IMR-90 (cell line): Measurements from ENCODE around the gene DHRS13. TPM values are rescaled to one million over a fixed set of nuclear protein-coding genes. Genes with fewer than 3 reads are reported as not detected.
A peak's percentile ranks its signal among the peaks of the same experiment; 100 is the strongest.

Experiments
- ATAC-seq: fragments of 200-7000 bp; cut with Tn5 transposase; 2 replicates; pipeline ENCODE4 v1.9.1; 2020; ENCODE audit warnings: low read depth, mild to moderate bottlenecking, moderate library complexity
- BruUV-seq: library from RNA; stranded (reverse); fragments of 400-500 nt; replicated peaks from 2 replicates; lab custom pipeline; 2021; lab: Mats Ljungman, UMichigan
- CTCF ChIA-PET: fragments of 300-600 bp; formaldehyde crosslinking; extraction: SDS; loops from one replicate; lab custom pipeline; 2021; ENCODE audit warnings: antibody characterized with exemption; lab: Yijun Ruan, JAX
- POLR2A ChIA-PET: fragments of 300-600 bp; sonication (Branson Sonifier 250); formaldehyde crosslinking; loops from one replicate; lab custom pipeline; 2022; ENCODE audit warnings: antibody characterized with exemption; ENCODE audit not compliant: unreplicated experiment; lab: Charles Lee
- DNase-seq: peaks from one replicate; pipeline ENCODE4 v3.0.0; 2013
- H2AFZ ChIP-seq: replicated peaks from 2 replicates; pipeline ENCODE3; 2013; ENCODE audit warnings: low read length, mild to moderate bottlenecking; ENCODE audit not compliant: poor library complexity
- H2AK5ac ChIP-seq: 2 replicates; pipeline ENCODE4 v1.6.1; 2013; ENCODE audit warnings: low read depth, low read length, inconsistent platforms
- H2AK9ac ChIP-seq: replicated peaks from 2 replicates; pipeline ENCODE3; 2013; ENCODE audit warnings: mild to moderate bottlenecking, low read depth, low read length, moderate library complexity; ENCODE audit not compliant: poor library complexity
- H2BK120ac ChIP-seq: 2 replicates; pipeline ENCODE4 v1.6.1; 2013; ENCODE audit warnings: low read depth, low read length, inconsistent platforms
- H2BK15ac ChIP-seq: 3 replicates; pipeline ENCODE4 v1.6.1; 2013; ENCODE audit warnings: low read depth, low read length, inconsistent platforms
- H2BK20ac ChIP-seq: 2 replicates; pipeline ENCODE4 v1.6.1; 2013; ENCODE audit warnings: low read depth, mild to moderate bottlenecking, inconsistent platforms, low read length, moderate library complexity
- H2BK5ac ChIP-seq: 2 replicates; pipeline ENCODE4 v1.6.1; 2013; ENCODE audit warnings: mild to moderate bottlenecking, low read depth, low read length, inconsistent platforms; ENCODE audit not compliant: poor library complexity, severe bottlenecking
- H3K14ac ChIP-seq: replicated peaks from 2 replicates; pipeline ENCODE4 v1.6.1; 2013; ENCODE audit warnings: low read depth, low read length, inconsistent platforms
- H3K18ac ChIP-seq: 2 replicates; pipeline ENCODE4 v1.6.1; 2013; ENCODE audit warnings: low read depth, low read length, control low read depth
- H3K23ac ChIP-seq: 2 replicates; pipeline ENCODE4 v1.6.1; 2013; ENCODE audit warnings: low read depth, low read length, inconsistent platforms
- H3K27ac ChIP-seq: 2 replicates; pipeline ENCODE4 v1.5.1; 2013; ENCODE audit warnings: mild to moderate bottlenecking, control low read depth, low read length; ENCODE audit not compliant: insufficient read depth
- H3K27me3 ChIP-seq: 2 replicates; pipeline ENCODE4 v1.6.1; 2013; ENCODE audit warnings: low read length; ENCODE audit not compliant: control insufficient read depth, insufficient read depth
- H3K36me3 ChIP-seq: 2 replicates; pipeline ENCODE4 v1.6.1; 2013; ENCODE audit warnings: low read length, mixed read lengths; ENCODE audit not compliant: control insufficient read depth, insufficient read depth
- H3K4ac ChIP-seq: 2 replicates; pipeline ENCODE4 v1.6.1; 2013; ENCODE audit warnings: low read depth, low read length, inconsistent platforms
- H3K4me1 ChIP-seq: 2 replicates; pipeline ENCODE4 v1.6.1; 2013; ENCODE audit warnings: low read length, mixed read lengths; ENCODE audit not compliant: control insufficient read depth, insufficient read depth
- H3K4me2 ChIP-seq: 2 replicates; pipeline ENCODE4 v1.6.1; 2013; ENCODE audit warnings: low read depth, mild to moderate bottlenecking, control low read depth, low read length, moderate library complexity
- H3K4me3 ChIP-seq: 2 replicates; pipeline ENCODE4 v1.5.1; 2013; ENCODE audit warnings: low read depth, mild to moderate bottlenecking, control low read depth, low read length, moderate library complexity; ENCODE audit not compliant: insufficient read depth
- H3K56ac ChIP-seq: 2 replicates; pipeline ENCODE4 v1.6.1; 2013; ENCODE audit warnings: low read length, inconsistent platforms; ENCODE audit not compliant: insufficient read depth; ENCODE audit errors: extremely low read depth
- H3K79me1 ChIP-seq, 2 experiments: 2 replicates each; pipeline ENCODE4 v1.6.1; 2013; ENCODE audit warnings: low read length in 2 of 2, inconsistent platforms in 1 of 2, low read depth in 1 of 2
- H3K9ac ChIP-seq: 2 replicates; pipeline ENCODE4 v1.6.1; 2013; ENCODE audit warnings: low read depth, low read length, control low read depth
- H3K9me1 ChIP-seq: 2 replicates; pipeline ENCODE4 v1.6.1; 2013; ENCODE audit warnings: low read length, inconsistent platforms; ENCODE audit not compliant: insufficient read depth
- H3K9me3 ChIP-seq: 2 replicates; pipeline ENCODE4 v1.6.1; 2013; ENCODE audit warnings: low read length; ENCODE audit not compliant: control insufficient read depth, insufficient read depth
- H4K20me1 ChIP-seq: 2 replicates; pipeline ENCODE4 v1.6.1; 2013; ENCODE audit warnings: low read length, inconsistent platforms; ENCODE audit not compliant: insufficient read depth
- H4K5ac ChIP-seq: 2 replicates; pipeline ENCODE4 v1.6.1; 2013; ENCODE audit warnings: mild to moderate bottlenecking, low read depth, low read length, control low read depth
- H4K8ac ChIP-seq, 2 experiments: 2 replicates each; pipeline ENCODE4 v1.6.1; 2013; ENCODE audit warnings: low read depth in 2 of 2, low read length in 2 of 2, control low read depth in 1 of 2, inconsistent platforms in 1 of 2
- H4K91ac ChIP-seq: 2 replicates; pipeline ENCODE4 v1.6.1; 2013; ENCODE audit warnings: low read depth, low read length, inconsistent platforms; ENCODE audit not compliant: insufficient read depth
- CEBPB ChIP-seq: IDR thresholded peaks from 2 replicates; pipeline ENCODE4 v1.6.1; 2012; ENCODE audit warnings: low read depth, low read length, improper control_type of control experiment
- CHD1 ChIP-seq: IDR thresholded peaks from 2 replicates; pipeline ENCODE4 v1.6.1; 2012; ENCODE audit warnings: low read depth, low read length, improper control_type of control experiment
- CTCF ChIP-seq: conservative IDR thresholded peaks from 2 replicates; pipeline ENCODE4 v1.5.1; 2012; ENCODE audit warnings: mild to moderate bottlenecking, low read depth, low read length, improper control_type of control experiment
- FOS ChIP-seq: fragments of 150-350 bp; IDR thresholded peaks from 2 replicates; pipeline ENCODE4 v1.6.1; 2016; ENCODE audit warnings: low read depth, low read length
- MAFK ChIP-seq: IDR thresholded peaks from 2 replicates; pipeline ENCODE4 v1.6.1; 2012; ENCODE audit warnings: low read depth, low read length, improper control_type of control experiment
- MAZ ChIP-seq: IDR thresholded peaks from 2 replicates; pipeline ENCODE4 v1.6.1; 2012; ENCODE audit warnings: low read depth, mild to moderate bottlenecking, low read length, improper control_type of control experiment, moderate library complexity, borderline replicate concordance
- MXI1 ChIP-seq: IDR thresholded peaks from 2 replicates; pipeline ENCODE4 v1.6.1; 2012; ENCODE audit warnings: low read depth, mild to moderate bottlenecking, low read length, moderate library complexity, borderline replicate concordance
- NFE2L2 ChIP-seq: fragments of 150-350 bp; IDR thresholded peaks from 2 replicates; pipeline ENCODE4 v1.6.1; 2016; ENCODE audit warnings: low read depth, mild to moderate bottlenecking, low read length
- POLR2A ChIP-seq: IDR thresholded peaks from 2 replicates; pipeline ENCODE4 v1.6.1; 2012; ENCODE audit warnings: mild to moderate bottlenecking, low read depth, low read length
- RCOR1 ChIP-seq: IDR thresholded peaks from 2 replicates; pipeline ENCODE4 v1.6.1; 2012; ENCODE audit warnings: mild to moderate bottlenecking, low read length, improper control_type of control experiment; ENCODE audit not compliant: insufficient replicate concordance
- RFX5 ChIP-seq: IDR thresholded peaks from 2 replicates; pipeline ENCODE4 v1.8.0; 2012; ENCODE audit warnings: low read depth, mild to moderate bottlenecking, low read length, moderate library complexity
- SMC3 ChIP-seq: fragments of 150-350 bp; IDR thresholded peaks from 2 replicates; pipeline ENCODE4 v1.6.1; 2016; ENCODE audit warnings: low read depth, mild to moderate bottlenecking, antibody characterized with exemption, low read length, moderate library complexity
- WGBS, 2 experiments: methylation state at CpG; one replicate each; pipeline versions ENCODE4 v1.1.5 to v1.1.7; 2013; ENCODE audit warnings: missing lambda C conversion rate in 2 of 2; ENCODE audit not compliant: insufficient read length in 1 of 2; ENCODE audit errors: extremely low coverage in 2 of 2; 5-methylcytosine and 5-hydroxymethylcytosine counted together
- dilution Hi-C: fragments of 300-500 bp; cut with HindIII; formaldehyde crosslinking; loops from one replicate; pipeline ENCODE4 v1.14.3; 2018; ENCODE audit warnings: low sequenced_read_pairs; ENCODE audit not compliant: unreplicated experiment
- in situ Hi-C: fragments of 300-500 bp; cut with MboI; formaldehyde crosslinking; loops from 3 replicates; pipeline ENCODE4 v1.14.3; 2019; ENCODE audit warnings: low sequenced_read_pairs, inconsistent platforms, mixed read lengths
- intact Hi-C: fragments of 100-400 bp; cut with micrococcal nuclease; formaldehyde crosslinking; loops from 2 replicates; pipeline ENCODE4 v1.10.0; 2022
- polyA plus RNA-seq, 3 experiments: library from polyadenylated mRNA; depleted of rRNA; stranded (reverse); fragments of >200 nt; gene quantifications; 2 replicates each; pipeline ENCODE4 v1.2.3, GENCODE V29; 2012; ENCODE audit warnings: low replicate concordance in 1 of 3
- total RNA-seq: library from RNA; depleted of rRNA; stranded (reverse); fragments of >200 nt; gene quantifications from 2 replicates; pipeline ENCODE4 v1.2.3, GENCODE V29; 2012

Gene DHRS13
- total and polyA plus RNA-seq, 2 of the 4 experiments (the other 2 are of a cell fraction) = 2.7 to 3.9 TPM

- Histone ChIP-seq H3K79me1 (peaks cover 15 to 64% of the 10 kb centered on the region in 2 experiments), H3K56ac (no peak overlapping the region), H2BK20ac (no peak overlapping the region), H2AK9ac (no peak overlapping the region), H3K4me2 (no peak overlapping the region), H3K23ac (peak overlapping the region; percentile 41; the same call in 1 of the 2 replicates), H2AFZ (no peak overlapping the region), H3K9ac (no peak overlapping the region), H3K9me1 (peaks cover 21% of the 10 kb centered on the region), H3K27ac (no peak overlapping the region), H3K4ac (no peak overlapping the region), H3K4me1 (peaks cover 13% of the 10 kb centered on the region), H4K8ac (no peak overlapping the region), H4K91ac (no peak overlapping the region), H3K27me3 (no peaks in the 10 kb centered on the region), H3K14ac (no peak overlapping the region), H2AK5ac (no peak overlapping the region), H4K5ac (no peak overlapping the region), H3K18ac (no peak overlapping the region), H4K20me1 (peaks cover 89% of the 10 kb centered on the region), H2BK15ac (no peak overlapping the region), H2BK5ac (no peak overlapping the region), H3K4me3 (no peak overlapping the region), H2BK120ac (no peak overlapping the region), H3K36me3 (peaks cover 13% of the 10 kb centered on the region), H3K9me3 (no peaks in the 10 kb centered on the region)
- TF ChIP-seq POLR2A (no peak), MAZ (no peak), RFX5 (no peak), MAFK (no peak), CHD1 (no peak), NFE2L2 (no peak), SMC3 (no peak), CEBPB (no peak), CTCF (no peak), RCOR1 (no peak), MXI1 (no peak), FOS (no peak)
- BruUV-seq = no TSS peak
- dilution Hi-C loops (no loop called here), intact Hi-C loops (no loop called here), in situ Hi-C loops (no loop called here)
- POLR2A ChIA-PET = no interaction called here
- DNase-seq = no peak
- ATAC-seq = no peak
- WGBS, 2 experiments = no CpG with 5 or more reads among the region's 4 CpGs
- CTCF ChIA-PET = interaction anchor here (1.0 to 1.1 kb wide), 2 partner anchors 28 to 218 kb away, joined by 3 to 5 read pairs; no protein-coding TSS in a partner anchor
Measured at GRCh38 chr17:28944343-28944742, 41.5 kb upstream of the DHRS13 start.
